ENCODE data around the gene HPCAL1. TPM values are rescaled to one million over a fixed set of nuclear protein-coding genes. Genes with fewer than 3 reads are reported as not detected.

The HPCAL1 gene
- total RNA-seq, 3 donors from 2014 or later (not counting 1 experiment from before 2014, with no cell fraction given), result 31.1 to 45.2 (median 39.8) TPM

- no peak for TF ChIP-seq CTCF (IDR thresholded peaks at IDR 0.05)
- no peak for DNase-seq
- ATAC-seq, result no peak
- H3K4me1 ChIP-seq (ENCODE audit: control insufficient read depth, insufficient read depth, low read length), result peaks cover 32% of the 10 kb centered on the region
- H3K4me3 Mint-ChIP-seq, result no peak overlapping the region
- no peaks in the 10 kb centered on the region for H3K36me3 ChIP-seq (ENCODE audit: control insufficient read depth, insufficient read depth, low read length)
- no peaks in the 10 kb centered on the region for H3K36me3 Mint-ChIP-seq
- no peak overlapping the region for H3K27ac ChIP-seq (ENCODE audit: low read length)
- no peaks in the 10 kb centered on the region for H3K27me3 Mint-ChIP-seq (ENCODE audit: low read depth in 2 of 2)
- H3K9me3 ChIP-seq (ENCODE audit: control insufficient read depth, insufficient read depth, low read length), result no peaks in the 10 kb centered on the region
- H3K4me3 ChIP-seq (ENCODE audit: low read length), result no peak overlapping the region
- WGBS (ENCODE audit: insufficient coverage), result 68% methylated on average over 7 of the region's 7 CpGs
- H3K9me3 Mint-ChIP-seq, result no peaks in the 10 kb centered on the region
- intact Hi-C loops (cut with micrococcal nuclease), result no loop called here
- peaks cover 34 to 58% of the 10 kb centered on the region in 2 donors for H3K4me1 Mint-ChIP-seq
- H3K27ac Mint-ChIP-seq, result no peak overlapping the region
- no peaks in the 10 kb centered on the region for H3K27me3 ChIP-seq (ENCODE audit: control insufficient read depth, insufficient read depth, low read length)
Measured at GRCh38 chr2:10307561-10308156, 5.0 kb downstream of the HPCAL1 start.

GRCh38 chr2:10308866-10309265 lies 6.2 kb downstream of the HPCAL1 start:
- Histone ChIP-seq H3K9me3 (ENCODE audit: control insufficient read depth, insufficient read depth, low read length) (no peaks in the 10 kb centered on the region), H3K27ac (ENCODE audit: low read length) (no peak overlapping the region), H3K4me3 (ENCODE audit: low read length) (no peak overlapping the region), H3K36me3 (ENCODE audit: control insufficient read depth, insufficient read depth, low read length) (no peaks in the 10 kb centered on the region), H3K27me3 (ENCODE audit: control insufficient read depth, insufficient read depth, low read length) (no peaks in the 10 kb centered on the region), H3K4me1 (ENCODE audit: control insufficient read depth, insufficient read depth, low read length) (peaks cover 30% of the 10 kb centered on the region)
- no peaks in the 10 kb centered on the region for H3K27me3 Mint-ChIP-seq (ENCODE audit: low read depth in 2 of 2)
- no peak for TF ChIP-seq CTCF (IDR thresholded peaks at IDR 0.05)
- peaks cover 31 to 52% of the 10 kb centered on the region in 2 donors for H3K4me1 Mint-ChIP-seq
- WGBS (ENCODE audit: insufficient coverage), result 100% methylated on average over 2 of the region's 2 CpGs
- no peaks in the 10 kb centered on the region for H3K9me3 Mint-ChIP-seq
- DNase-seq (no peak), ATAC-seq (no peak)
- no peak overlapping the region for H3K4me3 Mint-ChIP-seq
- no peak overlapping the region for H3K27ac Mint-ChIP-seq
- no peaks in the 10 kb centered on the region for H3K36me3 Mint-ChIP-seq
- intact Hi-C loops (cut with micrococcal nuclease), result no loop called here

- Mint-ChIP-seq H3K36me3 (no peaks in the 10 kb centered on the region), H3K27me3 (ENCODE audit: low read depth in 2 of 2) (no peaks in the 10 kb centered on the region), H3K27ac (no peak overlapping the region), H3K9me3 (no peaks in the 10 kb centered on the region), H3K4me1 (peaks cover 29 to 55% of the 10 kb centered on the region in 2 donors), H3K4me3 (no peak overlapping the region)
- WGBS (ENCODE audit: insufficient coverage), result 91% methylated on average over 3 of the region's 3 CpGs
- TF ChIP-seq CTCF (IDR thresholded peaks at IDR 0.05), result no peak
- Histone ChIP-seq H3K4me3 (ENCODE audit: low read length) (no peak overlapping the region), H3K27ac (ENCODE audit: low read length) (no peak overlapping the region), H3K9me3 (ENCODE audit: control insufficient read depth, insufficient read depth, low read length) (no peaks in the 10 kb centered on the region), H3K4me1 (ENCODE audit: control insufficient read depth, insufficient read depth, low read length) (peaks cover 26% of the 10 kb centered on the region), H3K36me3 (ENCODE audit: control insufficient read depth, insufficient read depth, low read length) (no peaks in the 10 kb centered on the region), H3K27me3 (ENCODE audit: control insufficient read depth, insufficient read depth, low read length) (no peaks in the 10 kb centered on the region)
- intact Hi-C loops (cut with micrococcal nuclease), result no loop called here
- ATAC-seq, result no peak
- DNase-seq, result no peak
Measured at GRCh38 chr2:10309286-10309685, 6.6 kb downstream of the HPCAL1 start.

GRCh38 chr2:10310309-10310888 lies 7.7 kb downstream of the HPCAL1 start:
- no peaks in the 10 kb centered on the region for H3K36me3 Mint-ChIP-seq
- 97% methylated on average over 14 of the region's 14 CpGs for WGBS (ENCODE audit: insufficient coverage)
- H3K4me1 Mint-ChIP-seq, result peaks cover 21 to 51% of the 10 kb centered on the region in 2 donors
- H3K4me1 ChIP-seq (ENCODE audit: control insufficient read depth, insufficient read depth, low read length), result peaks cover 15% of the 10 kb centered on the region
- DNase-seq (no peak), ATAC-seq (no peak)
- no peak overlapping the region for H3K4me3 Mint-ChIP-seq
- no peak overlapping the region for H3K27ac ChIP-seq (ENCODE audit: low read length)
- H3K27me3 Mint-ChIP-seq (ENCODE audit: low read depth in 2 of 2), result no peaks in the 10 kb centered on the region
- H3K4me3 ChIP-seq (ENCODE audit: low read length), result no peak overlapping the region
- no peaks in the 10 kb centered on the region for H3K9me3 ChIP-seq (ENCODE audit: control insufficient read depth, insufficient read depth, low read length)
- no peaks in the 10 kb centered on the region for H3K27me3 ChIP-seq (ENCODE audit: control insufficient read depth, insufficient read depth, low read length)
- no peak for TF ChIP-seq CTCF (IDR thresholded peaks at IDR 0.05)
- intact Hi-C loops (cut with micrococcal nuclease), result no loop called here
- H3K27ac Mint-ChIP-seq, result no peak overlapping the region
- H3K36me3 ChIP-seq (ENCODE audit: control insufficient read depth, insufficient read depth, low read length), result no peaks in the 10 kb centered on the region
- H3K9me3 Mint-ChIP-seq, result no peaks in the 10 kb centered on the region
